Peyer's patch (tissue), 4 donors: ENCODE results near the gene RFX3. TPM values are rescaled to one million over a fixed set of nuclear protein-coding genes. Genes with fewer than 3 reads are reported as not detected.

Source experiments
- DNase-seq, 3 donors: peaks; one replicate each; pipeline ENCODE4 v3.0.0-alpha.2; 2017 to 2019
- H3K27ac ChIP-seq, 4 donors: fragments of 200-600 bp; sonication (generic); one replicate each; pipeline ENCODE4 v1.5.1; 2016 to 2019
- H3K27me3 ChIP-seq, 2 donors: fragments of 200-600 bp; sonication (generic); one replicate each; pipeline ENCODE4 v1.5.1; 2019
- H3K36me3 ChIP-seq, 3 donors: fragments of 200-600 bp; sonication (generic); one replicate each; pipeline ENCODE4 v1.5.1; 2016 to 2019
- H3K4me1 ChIP-seq, 4 donors: fragments of 200-600 bp; sonication (generic); one replicate each; pipeline ENCODE4 v1.5.1; 2016 to 2019
- H3K4me3 ChIP-seq, 4 donors: fragments of 200-600 bp; sonication (generic); 1 replicate in 3 of 4; 2 replicates in 1 of 4; pipeline ENCODE4 v1.5.1; 2016 to 2019; ENCODE audit warnings: mild to moderate bottlenecking in 1 of 4
- H3K9me3 ChIP-seq, 4 donors: fragments of 200-600 bp; sonication (generic); one replicate each; pipeline ENCODE4 v1.5.1; 2016 to 2019; ENCODE audit warnings: mild to moderate bottlenecking in 1 of 4
- CTCF ChIP-seq, 6 experiments: fragments of 450-650 bp in 4 of 6; fragments of 200-600 bp in 2 of 6; sonication (generic) in 1 of 6; IDR thresholded peaks; one replicate each; pipeline ENCODE4 v1.5.1; 2017 to 2019; ENCODE audit warnings: antibody characterized with exemption in 6 of 6, mild to moderate bottlenecking in 3 of 6, moderate library complexity in 1 of 6
- POLR2A ChIP-seq, 2 donors: fragments of 450-650 bp; IDR thresholded peaks; one replicate each; pipeline ENCODE4 v1.5.1; 2017; ENCODE audit warnings: antibody characterized with exemption in 2 of 2, mild to moderate bottlenecking in 2 of 2, moderate library complexity in 2 of 2
- total RNA-seq, 4 donors: library from RNA; depleted of rRNA; stranded (reverse); fragments of >200 nt; gene quantifications; one replicate each; pipeline ENCODE4 v1.1.0, GENCODE V29; 2016

RFX3 gene
- total RNA-seq, 4 donors from 2014 or later = 3.9 to 31.4 (median 9.5) TPM

GRCh38 chr9:3511551-3511950, 14.2 kb downstream of the RFX3 start:
- H3K9me3 ChIP-seq = no peaks in the 10 kb centered on the region
- DNase-seq = no peak
- no peaks in the 10 kb centered on the region for H3K27me3 ChIP-seq
- H3K36me3 ChIP-seq = no peaks in the 10 kb centered on the region
- no peak overlapping the region for H3K27ac ChIP-seq
- no peaks in the 10 kb centered on the region for H3K4me1 ChIP-seq
- no peak for TF ChIP-seq CTCF (IDR thresholded peaks at IDR 0.05)
- no peak for TF ChIP-seq POLR2A (IDR thresholded peaks at IDR 0.05)
- no peak overlapping the region for H3K4me3 ChIP-seq

GRCh38 chr9:3510796-3511195, 15.0 kb downstream of the RFX3 start:
- Histone ChIP-seq H3K4me1 (no peaks in the 10 kb centered on the region), H3K36me3 (no peaks in the 10 kb centered on the region), H3K9me3 (no peaks in the 10 kb centered on the region), H3K4me3 (no peak overlapping the region), H3K27me3 (no peaks in the 10 kb centered on the region), H3K27ac (no peak overlapping the region)
- DNase-seq = no peak
- TF ChIP-seq CTCF (IDR thresholded peaks at IDR 0.05) = no peak
- TF ChIP-seq POLR2A (IDR thresholded peaks at IDR 0.05) = no peak

GRCh38 chr9:3509926-3510325, 15.9 kb downstream of the RFX3 start:
- Histone ChIP-seq H3K4me1 (no peaks in the 10 kb centered on the region), H3K36me3 (no peaks in the 10 kb centered on the region), H3K27me3 (no peaks in the 10 kb centered on the region), H3K4me3 (no peak overlapping the region), H3K9me3 (no peaks in the 10 kb centered on the region), H3K27ac (no peak overlapping the region)
- TF ChIP-seq CTCF (IDR thresholded peaks at IDR 0.05) = no peak
- TF ChIP-seq POLR2A (IDR thresholded peaks at IDR 0.05) = no peak
- DNase-seq = no peak

GRCh38 chr9:3508521-3509291, 17.1 kb downstream of the RFX3 start:
- H3K4me3 ChIP-seq = no peak overlapping the region

GRCh38 chr9:3508078-3508431, 17.7 kb downstream of the RFX3 start:
- TF ChIP-seq CTCF (IDR thresholded peaks at IDR 0.05) (no peak), POLR2A (IDR thresholded peaks at IDR 0.05) (no peak)
- DNase-seq = no peak
- peak overlapping the region in 1 of 4 donors; percentile 16 for H3K27ac ChIP-seq
- no peaks in the 10 kb centered on the region for H3K4me1 ChIP-seq
- no peaks in the 10 kb centered on the region for H3K36me3 ChIP-seq
- H3K27me3 ChIP-seq = no peaks in the 10 kb centered on the region
- H3K9me3 ChIP-seq = no peaks in the 10 kb centered on the region
- no peak overlapping the region for H3K4me3 ChIP-seq

More at GRCh38 chr9:3508521-3509291, 17.1 kb downstream of the RFX3 start:
- TF ChIP-seq POLR2A (IDR thresholded peaks at IDR 0.05) = no peak
- Histone ChIP-seq H3K9me3 (no peaks in the 10 kb centered on the region), H3K36me3 (no peaks in the 10 kb centered on the region), H3K27ac (peak overlapping the region in 1 of 4 donors; percentile 16), H3K27me3 (no peaks in the 10 kb centered on the region), H3K4me1 (no peaks in the 10 kb centered on the region)
- no peak for DNase-seq

- DNase-seq = no peak
- H3K4me3 ChIP-seq = no peak overlapping the region
- H3K9me3 ChIP-seq = no peaks in the 10 kb centered on the region
- H3K27me3 ChIP-seq = no peaks in the 10 kb centered on the region
- H3K4me1 ChIP-seq = no peaks in the 10 kb centered on the region
- peak overlapping the region in 3 of 4 donors; percentile 5 to 16 (median 12) for H3K27ac ChIP-seq
- no peaks in the 10 kb centered on the region for H3K36me3 ChIP-seq
- TF ChIP-seq POLR2A (IDR thresholded peaks at IDR 0.05) = no peak
- TF ChIP-seq CTCF (IDR thresholded peaks at IDR 0.05) = no peak
Observed at GRCh38 chr9:3507395-3508077, 18.3 kb downstream of the RFX3 start.
